Skeletal muscle cell (primary cell): Measurements from ENCODE around the gene HEXD.

Experiments used
- DNase-seq: peaks from one replicate; pipeline ENCODE4 v3.0.0-alpha.2; 2010; ENCODE audit warnings: low read depth
- H3K4me3 ChIP-seq: 2 replicates; pipeline ENCODE4 v1.5.1; 2011; ENCODE audit warnings: low read depth, mild to moderate bottlenecking, control low read depth, low read length, moderate library complexity

The HEXD gene

GRCh38 chr17:82436601-82437324, 18.6 kb downstream of the HEXD start:
- no peak overlapping the region for H3K4me3 ChIP-seq
- DNase-seq: no peak

- no peak overlapping the region for H3K4me3 ChIP-seq
- DNase-seq: no peak
Observed at GRCh38 chr17:82437325-82437668, 19.1 kb downstream of the HEXD start.

GRCh38 chr17:82438401-82439193, 20.4 kb downstream of the HEXD start:
- DNase-seq: no peak
- H3K4me3 ChIP-seq: no peak overlapping the region

- DNase-seq: no peak
- H3K4me3 ChIP-seq: no peak overlapping the region
Observed at GRCh38 chr17:82439194-82439828, 21.2 kb downstream of the HEXD start.

- DNase-seq: no peak
- no peak overlapping the region for H3K4me3 ChIP-seq
Observed at GRCh38 chr17:82439829-82440365, 21.8 kb downstream of the HEXD start.

- DNase-seq: no peak
- no peak overlapping the region for H3K4me3 ChIP-seq
Observed at GRCh38 chr17:82440469-82440981, 22.4 kb downstream of the HEXD start.

GRCh38 chr17:82440991-82441627, 23.0 kb downstream of the HEXD start:
- no peak for DNase-seq
- H3K4me3 ChIP-seq: no peak overlapping the region

GRCh38 chr17:82441691-82442487, 23.7 kb downstream of the HEXD start:
- no peak for DNase-seq
- H3K4me3 ChIP-seq: no peak overlapping the region

- H3K4me3 ChIP-seq: no peak overlapping the region
- DNase-seq: no peak
Observed at GRCh38 chr17:82442643-82443464, 24.7 kb downstream of the HEXD start.

- no peak for DNase-seq
- no peak overlapping the region for H3K4me3 ChIP-seq
Observed at GRCh38 chr17:82443465-82444283, 25.5 kb downstream of the HEXD start.

- H3K4me3 ChIP-seq: no peak overlapping the region
- DNase-seq: no peak
Observed at GRCh38 chr17:82444284-82444893, 26.2 kb downstream of the HEXD start.

- H3K4me3 ChIP-seq: no peak overlapping the region
- DNase-seq: no peak
Observed at GRCh38 chr17:82444941-82445521, 26.9 kb downstream of the HEXD start.

GRCh38 chr17:82445542-82445941, 27.4 kb downstream of the HEXD start:
- DNase-seq: no peak
- no peak overlapping the region for H3K4me3 ChIP-seq

- no peak for DNase-seq
- no peak overlapping the region for H3K4me3 ChIP-seq
Observed at GRCh38 chr17:82446124-82446523, 28.0 kb downstream of the HEXD start.

GRCh38 chr17:82446649-82447048, 28.5 kb downstream of the HEXD start:
- no peak for DNase-seq
- no peak overlapping the region for H3K4me3 ChIP-seq

- DNase-seq: no peak
- no peak overlapping the region for H3K4me3 ChIP-seq
Observed at GRCh38 chr17:82447876-82448275, 29.7 kb downstream of the HEXD start.
